GM12865 (cell line): ENCODE results near the gene GLIPR2.

Experiments
- DNase-seq: peaks from one replicate; pipeline ENCODE4 v3.0.0; 2010; ENCODE audit warnings: low read depth
- H3K4me3 ChIP-seq: 2 replicates; pipeline ENCODE4 v1.5.1; 2011; ENCODE audit warnings: mild to moderate bottlenecking, low read depth, low read length, control low read depth
- CTCF ChIP-seq: IDR thresholded peaks from 2 replicates; pipeline ENCODE4 v1.5.1; 2011; ENCODE audit warnings: low read length, control low read depth, low read depth, inconsistent platforms; ENCODE audit not compliant: insufficient read depth; ENCODE audit errors: missing control alignments

GLIPR2 gene

GRCh38 chr9:36163786-36164170 is 27.2 kb downstream of the GLIPR2 start:
- TF ChIP-seq CTCF: no peak
- DNase-seq: no peak
- no peak overlapping the region for H3K4me3 ChIP-seq

DNA sequence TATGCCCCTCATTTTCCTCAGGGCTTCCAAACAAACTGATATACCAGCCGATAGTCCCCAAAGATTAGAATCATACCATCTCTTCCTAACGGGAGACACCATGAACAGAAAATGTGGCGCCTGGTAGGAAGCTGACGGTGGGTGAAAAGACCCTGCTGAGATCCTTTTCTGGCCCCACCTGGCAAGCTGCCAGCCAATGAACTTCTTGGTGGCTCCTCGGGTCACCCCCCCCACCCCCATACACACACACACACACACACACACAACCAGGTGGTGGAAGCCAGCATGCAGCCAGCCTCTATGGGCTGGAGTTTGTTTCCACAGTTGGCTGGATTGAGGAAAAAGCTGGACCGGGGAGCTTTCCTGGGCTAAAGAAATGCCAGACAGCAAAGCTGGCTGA is 27.8 kb downstream of the GLIPR2 start:
- no peak for DNase-seq
- TF ChIP-seq CTCF: no peak
- no peak overlapping the region for H3K4me3 ChIP-seq

DNA sequence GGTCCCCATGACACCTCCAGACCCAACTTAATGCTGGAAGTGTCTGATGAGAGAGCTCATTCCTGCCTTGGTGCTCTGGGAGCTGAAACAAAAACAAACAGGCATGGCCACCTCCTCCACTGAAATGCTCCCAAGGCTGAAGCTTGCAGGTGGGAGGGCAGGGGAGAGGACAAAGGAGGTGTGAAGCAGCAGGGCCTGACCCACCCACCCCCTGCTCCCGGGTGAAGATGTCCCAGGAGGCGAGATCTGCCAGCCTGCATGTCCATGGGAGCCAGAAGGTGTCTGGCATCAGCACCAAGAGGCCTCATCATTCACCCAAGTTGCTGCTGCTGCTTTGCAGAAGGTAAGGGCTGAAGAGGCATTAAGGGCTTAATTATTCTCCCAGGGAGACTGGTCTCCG is 28.5 kb downstream of the GLIPR2 start:
- H3K4me3 ChIP-seq: no peak overlapping the region
- TF ChIP-seq CTCF: no peak
- no peak for DNase-seq

DNA sequence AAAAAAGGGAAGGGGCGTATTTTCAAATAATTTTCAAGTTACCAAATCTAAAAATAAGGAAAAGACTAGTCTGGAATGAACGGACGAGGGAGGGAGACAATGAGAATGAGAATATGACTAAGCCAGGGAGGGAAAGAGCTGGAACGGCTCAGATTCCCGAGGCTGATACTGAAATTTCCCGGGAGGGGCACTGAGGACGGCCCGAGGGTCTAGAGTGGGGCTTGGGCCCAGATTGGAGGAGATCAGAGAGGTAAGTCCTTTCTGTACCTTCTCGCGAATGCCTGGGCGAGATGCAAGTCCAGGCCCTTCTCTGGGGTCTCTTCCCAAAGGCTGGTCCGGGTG is 29.3 kb downstream of the GLIPR2 start:
- DNase-seq: no peak
- H3K4me3 ChIP-seq: no peak overlapping the region
- TF ChIP-seq CTCF: no peak

- DNase-seq: peak; percentile 85
- TF ChIP-seq CTCF: peak; percentile 92
- no peak overlapping the region; the same call in 1 of the 2 replicates for H3K4me3 ChIP-seq
Measured at GRCh38 chr9:36166168-36166927, 29.8 kb downstream of the GLIPR2 start.

- TF ChIP-seq CTCF: no peak
- DNase-seq: no peak
- H3K4me3 ChIP-seq: no peak within 1 kb of the TSS
Measured at GRCh38 chr9:36169166-36169565, 32.6 kb downstream of the GLIPR2 start, which contains the start of gene CCIN. Gene CCIN (plus strand): TSS chr9:36169388. CDS start chr9:36169503, 115 bp downstream.

GRCh38 chr9:36169708-36170107 is 33.2 kb downstream of the GLIPR2 start:
- DNase-seq: no peak
- no peak overlapping the region for H3K4me3 ChIP-seq
- TF ChIP-seq CTCF: no peak
